SK-N-SH (cell line): Measurements from ENCODE around the gene AKAP9.

ENCODE experiments used
- CHD2 ChIP-seq: fragments of 150-350 bp; IDR thresholded peaks from 2 replicates; pipeline ENCODE4 v1.6.1; 2018; ENCODE audit warnings: low read length; ENCODE audit not compliant: partially characterized antibody
- JUND ChIP-seq: IDR thresholded peaks from 2 replicates; pipeline ENCODE4 v1.4.0; 2012
- MEF2A ChIP-seq: IDR thresholded peaks from 2 replicates; pipeline ENCODE4 v1.4.0; 2012; ENCODE audit warnings: low read depth, borderline replicate concordance
- POLR2AphosphoS5 ChIP-seq: IDR thresholded peaks from 2 replicates; pipeline ENCODE4 v1.6.1; 2012; ENCODE audit warnings: low read depth, low read length
- SMC3 ChIP-seq: IDR thresholded peaks from 2 replicates; pipeline ENCODE4 v1.6.1; 2012; ENCODE audit warnings: low read depth, low read length, improper control_type of control experiment
- TF ChIP-seq, protein P1 (sequence below): fragments of 200-600 bp; sonication (generic); IDR thresholded peaks from 2 replicates; pipeline ENCODE4 v1.6.1; 2017; ENCODE audit warnings: antibody characterized with exemption, mild to moderate bottlenecking, moderate library complexity

DNA sequence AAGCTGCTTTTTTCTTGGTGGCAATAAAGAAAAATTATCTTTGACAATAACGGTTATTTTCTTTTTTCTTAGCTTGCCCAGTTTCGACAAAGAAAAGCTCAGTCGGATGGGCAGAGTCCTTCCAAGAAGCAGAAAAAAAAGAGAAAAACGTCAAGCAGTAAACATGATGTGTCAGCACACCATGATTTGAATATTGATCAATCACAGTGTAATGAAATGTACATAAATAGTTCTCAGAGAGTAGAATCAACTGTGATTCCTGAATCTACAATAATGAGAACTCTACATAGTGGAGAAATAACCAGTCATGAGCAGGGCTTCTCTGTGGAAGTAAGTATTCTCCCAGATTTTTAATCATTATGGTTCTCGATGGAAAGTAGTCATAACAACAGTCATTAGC lies 33.0 kb downstream of the AKAP9 start:
- TF ChIP-seq, protein P1, sequence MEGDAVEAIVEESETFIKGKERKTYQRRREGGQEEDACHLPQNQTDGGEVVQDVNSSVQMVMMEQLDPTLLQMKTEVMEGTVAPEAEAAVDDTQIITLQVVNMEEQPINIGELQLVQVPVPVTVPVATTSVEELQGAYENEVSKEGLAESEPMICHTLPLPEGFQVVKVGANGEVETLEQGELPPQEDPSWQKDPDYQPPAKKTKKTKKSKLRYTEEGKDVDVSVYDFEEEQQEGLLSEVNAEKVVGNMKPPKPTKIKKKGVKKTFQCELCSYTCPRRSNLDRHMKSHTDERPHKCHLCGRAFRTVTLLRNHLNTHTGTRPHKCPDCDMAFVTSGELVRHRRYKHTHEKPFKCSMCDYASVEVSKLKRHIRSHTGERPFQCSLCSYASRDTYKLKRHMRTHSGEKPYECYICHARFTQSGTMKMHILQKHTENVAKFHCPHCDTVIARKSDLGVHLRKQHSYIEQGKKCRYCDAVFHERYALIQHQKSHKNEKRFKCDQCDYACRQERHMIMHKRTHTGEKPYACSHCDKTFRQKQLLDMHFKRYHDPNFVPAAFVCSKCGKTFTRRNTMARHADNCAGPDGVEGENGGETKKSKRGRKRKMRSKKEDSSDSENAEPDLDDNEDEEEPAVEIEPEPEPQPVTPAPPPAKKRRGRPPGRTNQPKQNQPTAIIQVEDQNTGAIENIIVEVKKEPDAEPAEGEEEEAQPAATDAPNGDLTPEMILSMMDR, result no peak
- TF ChIP-seq MEF2A (no peak), JUND (no peak), SMC3 (no peak), POLR2AphosphoS5 (no peak), CHD2 (no peak)
